Lung (tissue), 12 donors: ENCODE results near the gene GABRG3. TPM values are rescaled to one million over a fixed set of nuclear protein-coding genes. Genes with fewer than 3 reads are reported as not detected.

Experiments
- ATAC-seq: fragments of 200-7000 bp; cut with Tn5 transposase; one replicate; pipeline ENCODE4 v1.9.1; 2020; ENCODE audit warnings: moderate number of reproducible peaks; ENCODE audit not compliant: insufficient read depth, low FRiP score
- DNase-seq, 3 donors: peaks; one replicate each; pipeline ENCODE4 v3.0.0-alpha.2; 2013 to 2017
- H3K27ac ChIP-seq, 2 donors: one replicate each; pipeline ENCODE4 v1.5.1; 2013; ENCODE audit warnings: mild to moderate bottlenecking in 2 of 2, moderate library complexity in 2 of 2, control low read depth in 1 of 2, inconsistent platforms in 1 of 2, low read depth in 1 of 2, low read length in 1 of 2
- H3K27me3 ChIP-seq, 3 donors: one replicate each; pipeline ENCODE4 v1.5.1; 2013; ENCODE audit warnings: low read length in 2 of 3; ENCODE audit not compliant: control insufficient read depth in 3 of 3, insufficient read depth in 3 of 3
- H3K36me3 ChIP-seq, 4 donors: one replicate each; pipeline ENCODE4 v1.5.1; 2013; ENCODE audit warnings: low read length in 4 of 4, mild to moderate bottlenecking in 1 of 4, moderate library complexity in 1 of 4; ENCODE audit not compliant: control insufficient read depth in 4 of 4, insufficient read depth in 4 of 4
- H3K4me1 ChIP-seq, 5 donors: one replicate each; pipeline ENCODE4 v1.5.1; 2013; ENCODE audit warnings: low read length in 5 of 5, mild to moderate bottlenecking in 2 of 5, moderate library complexity in 1 of 5; ENCODE audit not compliant: control insufficient read depth in 5 of 5, insufficient read depth in 5 of 5
- H3K4me3 ChIP-seq: one replicate; pipeline ENCODE4 v1.5.1; 2013; ENCODE audit warnings: mild to moderate bottlenecking, control low read depth, moderate library complexity
- H3K9ac ChIP-seq, 2 donors: one replicate each; pipeline ENCODE4 v1.5.1; 2013; ENCODE audit warnings: low read length in 2 of 2, control low read depth in 1 of 2; ENCODE audit not compliant: insufficient read depth in 1 of 2
- H3K9me3 ChIP-seq, 4 donors: one replicate each; pipeline ENCODE4 v1.5.1; 2013; ENCODE audit warnings: low read length in 3 of 4, mild to moderate bottlenecking in 1 of 4, moderate library complexity in 1 of 4; ENCODE audit not compliant: control insufficient read depth in 4 of 4, insufficient read depth in 3 of 4
- WGBS, 2 donors: extraction: QIAGEN DNeasy Blood & Tissue Kit; methylation state at CpG; one replicate each; pipeline ENCODE4 v1.1.7; 2013; 5-methylcytosine and 5-hydroxymethylcytosine counted together
- polyA plus RNA-seq, 2 donors: library from polyadenylated mRNA; stranded (reverse); fragments of 200-250 nt; gene quantifications; one replicate each; pipeline ENCODE4 v1.2.1, GENCODE V29; 2013
- total RNA-seq, 2 donors: library from RNA; depleted of rRNA in 1 of 2; stranded (reverse); fragments of >200 nt in 1 of 2; gene quantifications; one replicate each; pipeline ENCODE4 v1.2.1, GENCODE V29; 2014 to 2021
- TF ChIP-seq, protein P1 (sequence below): IDR thresholded peaks from 2 replicates; pipeline ENCODE4 v1.5.1; 2012; ENCODE audit warnings: mild to moderate bottlenecking; ENCODE audit errors: control extremely low read depth, extremely low read depth
- donor health status: control.
- donor health status: control.
- donor health status: Bipolar disorder and iron deficiency.
- donor health status: healthy.
- donor health status: DM: yes; HTN: yes; CAD: no.

The GABRG3 gene
- total and polyA plus RNA-seq, 4 donors = 16.9 TPM; not detected in 3

DNA sequence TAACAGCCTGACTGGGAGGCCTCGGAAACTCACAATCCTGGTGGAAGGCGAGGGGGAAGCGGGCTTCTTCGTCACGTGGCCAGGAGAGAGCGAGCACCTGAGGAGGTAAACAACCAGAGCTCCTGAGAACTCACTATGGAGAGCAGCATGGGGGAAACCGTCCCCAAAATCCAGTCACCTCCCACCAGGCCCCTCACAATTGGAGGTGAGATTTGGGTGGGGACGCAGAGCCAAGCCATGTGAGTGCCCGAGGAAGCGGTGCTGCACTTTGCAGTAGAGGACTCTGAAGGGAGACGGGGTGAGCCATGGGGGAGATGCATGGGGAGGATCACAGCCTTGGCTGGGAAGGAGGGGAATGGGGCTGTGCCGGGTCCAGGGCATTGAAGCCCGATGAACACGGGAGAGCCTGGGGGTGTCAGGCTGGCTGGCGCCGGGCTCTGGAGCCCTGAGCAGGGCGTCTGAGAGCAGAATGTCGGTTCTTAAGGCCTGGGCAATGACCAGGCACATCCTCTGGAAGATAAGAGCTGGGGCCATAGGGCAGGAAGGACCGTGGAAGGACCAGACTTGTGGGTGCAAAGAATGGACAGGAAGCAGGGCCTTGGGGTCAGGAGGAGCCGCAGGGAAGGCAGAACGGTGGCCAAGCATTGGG, 117.7 kb downstream of the GABRG3 start:
- 92 to 94% methylated on average over 21 of the region's 21 CpGs for WGBS, 2 donors
- peaks cover 0 to 12% (median 7%) of the 10 kb centered on the region in 5 donors for H3K4me1 ChIP-seq
- peaks cover 0 to 16% (median 0%) of the 10 kb centered on the region in 4 donors for H3K9me3 ChIP-seq
- ATAC-seq (no peak), DNase-seq (no peak)
- no peak overlapping the region for H3K9ac ChIP-seq
- no peak overlapping the region for H3K4me3 ChIP-seq
- H3K27me3 ChIP-seq = no peaks in the 10 kb centered on the region
- TF ChIP-seq, protein P1, sequence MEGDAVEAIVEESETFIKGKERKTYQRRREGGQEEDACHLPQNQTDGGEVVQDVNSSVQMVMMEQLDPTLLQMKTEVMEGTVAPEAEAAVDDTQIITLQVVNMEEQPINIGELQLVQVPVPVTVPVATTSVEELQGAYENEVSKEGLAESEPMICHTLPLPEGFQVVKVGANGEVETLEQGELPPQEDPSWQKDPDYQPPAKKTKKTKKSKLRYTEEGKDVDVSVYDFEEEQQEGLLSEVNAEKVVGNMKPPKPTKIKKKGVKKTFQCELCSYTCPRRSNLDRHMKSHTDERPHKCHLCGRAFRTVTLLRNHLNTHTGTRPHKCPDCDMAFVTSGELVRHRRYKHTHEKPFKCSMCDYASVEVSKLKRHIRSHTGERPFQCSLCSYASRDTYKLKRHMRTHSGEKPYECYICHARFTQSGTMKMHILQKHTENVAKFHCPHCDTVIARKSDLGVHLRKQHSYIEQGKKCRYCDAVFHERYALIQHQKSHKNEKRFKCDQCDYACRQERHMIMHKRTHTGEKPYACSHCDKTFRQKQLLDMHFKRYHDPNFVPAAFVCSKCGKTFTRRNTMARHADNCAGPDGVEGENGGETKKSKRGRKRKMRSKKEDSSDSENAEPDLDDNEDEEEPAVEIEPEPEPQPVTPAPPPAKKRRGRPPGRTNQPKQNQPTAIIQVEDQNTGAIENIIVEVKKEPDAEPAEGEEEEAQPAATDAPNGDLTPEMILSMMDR = no peak
- no peak overlapping the region for H3K27ac ChIP-seq
- H3K36me3 ChIP-seq = peaks cover 0 to 6% (median 3%) of the 10 kb centered on the region in 4 donors

DNA sequence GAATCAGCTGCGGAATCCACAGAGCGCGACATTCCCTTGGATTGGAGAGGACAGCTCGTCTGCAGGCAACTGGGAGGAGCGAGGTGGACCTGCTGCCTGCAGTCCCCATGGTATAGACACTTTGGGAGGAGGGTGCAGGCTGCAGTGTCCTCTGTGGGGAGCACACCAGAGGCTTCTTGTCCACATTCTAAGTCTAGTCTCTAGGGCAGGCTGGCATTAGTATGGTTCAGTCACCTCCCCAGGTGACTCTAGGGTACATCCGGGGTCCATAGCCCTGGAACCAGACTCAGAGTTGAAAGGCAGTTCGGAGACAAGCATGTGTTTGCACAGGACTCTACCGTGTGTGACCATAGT, 118.2 kb downstream of the GABRG3 start:
- 86 to 87% methylated on average over 8 of the region's 8 CpGs for WGBS, 2 donors
- H3K36me3 ChIP-seq = peaks cover 0 to 6% (median 3%) of the 10 kb centered on the region in 4 donors
- DNase-seq = no peak
- peaks cover 0 to 16% (median 0%) of the 10 kb centered on the region in 4 donors for H3K9me3 ChIP-seq
- H3K4me3 ChIP-seq = no peak overlapping the region
- no peak for ATAC-seq
- peaks cover 0 to 17% (median 7%) of the 10 kb centered on the region in 5 donors for H3K4me1 ChIP-seq
- H3K9ac ChIP-seq = no peak overlapping the region
- H3K27ac ChIP-seq = no peak overlapping the region
- H3K27me3 ChIP-seq = no peaks in the 10 kb centered on the region
- TF ChIP-seq, protein P1 = no peak

DNA sequence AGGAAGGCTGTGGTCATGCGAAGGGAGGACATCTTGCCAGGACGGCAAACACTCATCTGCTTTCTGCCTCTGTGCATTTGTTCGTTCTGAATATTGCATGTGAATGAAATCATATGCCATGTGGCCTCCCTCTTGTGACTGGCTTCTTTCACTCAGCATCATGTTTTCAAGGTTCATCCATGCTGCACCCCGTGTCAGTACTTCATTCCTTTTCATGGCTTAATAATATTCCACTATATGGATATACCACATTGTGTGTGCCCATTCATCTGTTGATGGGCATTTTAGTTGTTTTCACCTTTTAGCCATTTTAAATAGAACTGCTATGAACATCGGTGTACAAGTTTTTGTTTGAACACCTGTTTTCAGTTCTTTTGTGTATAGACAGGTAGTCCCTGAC, 118.7 kb downstream of the GABRG3 start:
- Histone ChIP-seq H3K4me3 (no peak overlapping the region), H3K9ac (no peak overlapping the region), H3K9me3 (peaks cover 0 to 16% (median 0%) of the 10 kb centered on the region in 4 donors), H3K27ac (no peak overlapping the region), H3K36me3 (peaks cover 0 to 6% (median 3%) of the 10 kb centered on the region in 4 donors), H3K27me3 (no peaks in the 10 kb centered on the region), H3K4me1 (peaks cover 0 to 20% (median 7%) of the 10 kb centered on the region in 5 donors)
- WGBS, 2 donors = 88 to 96% methylated on average over 5 of the region's 5 CpGs
- TF ChIP-seq, protein P1 = no peak
- no peak for ATAC-seq
- DNase-seq = no peak
